ENCODE data around the gene CNNM4.

The CNNM4 gene

DNA sequence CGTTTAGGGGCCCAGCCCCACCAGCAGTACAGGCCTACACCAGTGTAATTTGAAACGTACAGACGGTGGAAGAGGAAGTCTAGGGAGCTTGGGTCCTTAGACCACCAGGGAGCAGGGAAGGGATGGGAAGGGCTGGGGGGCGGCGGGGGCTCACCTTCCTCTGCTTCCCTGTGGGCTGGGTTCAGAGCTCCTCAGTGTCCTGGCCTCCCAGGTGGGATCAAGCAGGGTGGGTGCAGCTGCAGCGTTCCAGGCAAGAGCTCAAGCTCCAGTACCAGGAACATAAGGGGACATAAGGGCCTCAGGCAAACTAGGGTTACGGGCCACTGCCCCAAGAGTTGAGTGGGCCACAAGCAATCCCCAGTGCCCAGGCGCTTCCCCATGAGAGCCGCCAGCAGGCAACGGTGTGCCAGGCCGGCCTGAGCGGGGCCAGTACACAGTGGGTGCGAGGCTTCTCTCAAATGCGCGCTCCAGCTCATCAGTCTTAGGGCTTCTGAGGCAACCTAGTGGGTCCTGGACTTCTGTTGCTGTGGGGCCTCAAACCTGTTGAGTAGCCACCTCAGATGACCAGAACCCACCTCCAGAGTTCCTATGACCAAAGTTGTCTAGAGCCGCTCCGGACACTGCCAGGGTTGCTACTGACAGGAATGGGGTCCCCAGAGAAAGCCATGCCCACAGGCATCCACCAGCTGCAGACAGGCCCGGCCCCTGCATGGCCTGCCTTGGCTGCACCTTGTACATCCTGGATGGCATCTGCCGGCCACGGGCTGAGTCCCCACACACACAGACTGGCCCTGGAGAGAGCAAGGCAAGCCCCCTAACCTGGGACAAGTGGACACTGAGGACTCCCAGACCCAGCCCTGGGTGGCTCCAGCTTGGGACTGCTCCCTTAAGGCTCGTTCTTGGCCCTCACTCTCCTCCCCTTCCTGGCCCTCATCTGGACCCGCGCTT is 77.9 kb downstream of the CNNM4 start:
- TF ChIP-seq, protein P1, sequence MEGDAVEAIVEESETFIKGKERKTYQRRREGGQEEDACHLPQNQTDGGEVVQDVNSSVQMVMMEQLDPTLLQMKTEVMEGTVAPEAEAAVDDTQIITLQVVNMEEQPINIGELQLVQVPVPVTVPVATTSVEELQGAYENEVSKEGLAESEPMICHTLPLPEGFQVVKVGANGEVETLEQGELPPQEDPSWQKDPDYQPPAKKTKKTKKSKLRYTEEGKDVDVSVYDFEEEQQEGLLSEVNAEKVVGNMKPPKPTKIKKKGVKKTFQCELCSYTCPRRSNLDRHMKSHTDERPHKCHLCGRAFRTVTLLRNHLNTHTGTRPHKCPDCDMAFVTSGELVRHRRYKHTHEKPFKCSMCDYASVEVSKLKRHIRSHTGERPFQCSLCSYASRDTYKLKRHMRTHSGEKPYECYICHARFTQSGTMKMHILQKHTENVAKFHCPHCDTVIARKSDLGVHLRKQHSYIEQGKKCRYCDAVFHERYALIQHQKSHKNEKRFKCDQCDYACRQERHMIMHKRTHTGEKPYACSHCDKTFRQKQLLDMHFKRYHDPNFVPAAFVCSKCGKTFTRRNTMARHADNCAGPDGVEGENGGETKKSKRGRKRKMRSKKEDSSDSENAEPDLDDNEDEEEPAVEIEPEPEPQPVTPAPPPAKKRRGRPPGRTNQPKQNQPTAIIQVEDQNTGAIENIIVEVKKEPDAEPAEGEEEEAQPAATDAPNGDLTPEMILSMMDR (IDR thresholded peaks at IDR 0.05; ENCODE audit: insufficient read depth, low read length, poor library complexity, severe bottlenecking) = no peak
- DNase-seq (ENCODE audit: extremely low read depth, insufficient read length) = no peak
- Histone ChIP-seq H3K4me3 (replicated peaks; ENCODE audit: low read depth, low read length) (no peak overlapping the region), H3K36me3 (ENCODE audit: control insufficient read depth, insufficient read depth, low read length) (peaks cover 5% of the 10 kb centered on the region), H3K27me3 (replicated peaks; ENCODE audit: control insufficient read depth, insufficient read depth, low read length) (no peaks in the 10 kb centered on the region)

GRCh38 chr2:96839293-96839874 is 78.7 kb downstream of the CNNM4 start:
- H3K36me3 ChIP-seq (ENCODE audit: control insufficient read depth, insufficient read depth, low read length) = peaks cover 5% of the 10 kb centered on the region
- no peaks in the 10 kb centered on the region for H3K27me3 ChIP-seq (replicated peaks; ENCODE audit: control insufficient read depth, insufficient read depth, low read length)
- H3K4me3 ChIP-seq (replicated peaks; ENCODE audit: low read depth, low read length) = no peak overlapping the region
- TF ChIP-seq, protein P1 (IDR thresholded peaks at IDR 0.05; ENCODE audit: insufficient read depth, low read length, poor library complexity, severe bottlenecking) = no peak
- peak; percentile 77 for DNase-seq (ENCODE audit: extremely low read depth, insufficient read length)

- H3K4me3 ChIP-seq (replicated peaks; ENCODE audit: low read depth, low read length) = no peak overlapping the region
- TF ChIP-seq, protein P1 (IDR thresholded peaks at IDR 0.05; ENCODE audit: insufficient read depth, low read length, poor library complexity, severe bottlenecking) = no peak
These were observed 79.5 kb downstream of the CNNM4 start for GRCh38 chr2:96839875-96840850.

DNA sequence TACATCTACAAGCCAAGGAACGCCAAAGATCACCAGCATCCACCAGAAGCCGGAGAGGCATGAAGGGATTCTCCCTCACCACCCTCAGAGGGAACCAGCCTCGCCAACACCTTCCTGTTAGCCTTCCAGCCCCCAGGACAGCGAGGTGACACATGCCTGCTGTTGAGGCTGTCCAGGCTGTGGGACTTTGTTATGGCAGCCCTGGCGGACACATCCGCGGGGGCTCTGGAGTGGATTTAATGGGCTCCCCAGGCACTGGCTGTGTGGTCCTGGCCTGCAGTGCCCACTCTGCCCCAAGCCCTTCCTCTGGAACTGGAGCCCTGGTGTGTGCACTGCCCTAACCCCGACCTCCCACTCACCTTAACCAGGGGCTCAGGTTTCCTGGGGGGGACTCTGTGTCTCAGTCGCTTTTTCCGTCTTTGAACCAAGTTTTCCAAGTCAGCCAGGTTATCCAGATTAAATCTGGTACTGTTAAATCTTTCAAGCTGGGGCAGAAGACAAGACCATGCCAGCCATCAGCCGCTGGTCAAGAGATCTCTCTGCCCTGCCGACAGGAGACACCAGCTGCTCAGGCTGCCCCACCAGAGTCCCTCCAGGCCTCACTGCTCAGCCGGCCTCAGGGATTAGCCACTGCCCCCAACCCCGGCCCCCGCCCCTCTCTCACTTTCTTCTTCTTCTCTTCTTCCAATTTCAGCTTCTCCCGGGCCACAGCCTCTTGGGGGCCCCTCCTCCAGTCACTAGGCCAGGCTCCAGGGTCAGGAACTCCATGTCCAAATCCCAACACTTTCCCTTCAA is 81.2 kb downstream of the CNNM4 start:
- H3K4me3 ChIP-seq (replicated peaks; ENCODE audit: low read depth, low read length) = no peak overlapping the region
- no peak for DNase-seq (ENCODE audit: extremely low read depth, insufficient read length)
- TF ChIP-seq, protein P1 (IDR thresholded peaks at IDR 0.05; ENCODE audit: insufficient read depth, low read length, poor library complexity, severe bottlenecking) = no peak
- no peaks in the 10 kb centered on the region for H3K27me3 ChIP-seq (replicated peaks; ENCODE audit: control insufficient read depth, insufficient read depth, low read length)
- H3K36me3 ChIP-seq (ENCODE audit: control insufficient read depth, insufficient read depth, low read length) = peaks cover 7% of the 10 kb centered on the region

More at GRCh38 chr2:96839875-96840850, 79.5 kb downstream of the CNNM4 start:
- no peak for DNase-seq (ENCODE audit: extremely low read depth, insufficient read length)
- no peaks in the 10 kb centered on the region for H3K27me3 ChIP-seq (replicated peaks; ENCODE audit: control insufficient read depth, insufficient read depth, low read length)
- H3K36me3 ChIP-seq (ENCODE audit: control insufficient read depth, insufficient read depth, low read length) = peaks cover 5% of the 10 kb centered on the region

DNA sequence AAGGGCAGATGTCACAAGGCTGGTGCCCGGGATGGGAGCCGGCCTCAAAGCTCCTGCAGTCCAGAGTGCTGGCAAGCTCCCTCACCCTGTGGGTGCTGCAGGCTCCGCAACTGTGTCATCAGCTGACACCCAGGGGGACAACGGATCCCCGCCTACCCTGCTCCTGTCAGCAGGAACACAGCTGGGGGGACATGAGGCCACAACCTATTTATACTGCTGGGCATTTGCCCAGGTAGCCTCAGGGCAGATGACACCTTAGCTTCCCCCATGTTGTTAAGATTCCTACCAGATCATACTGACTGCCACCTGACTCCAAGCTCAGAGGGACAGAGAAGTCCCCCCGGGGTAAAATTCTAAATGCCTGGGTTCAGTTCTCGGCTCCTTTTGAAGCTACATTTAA is 81.9 kb downstream of the CNNM4 start:
- Histone ChIP-seq H3K4me3 (replicated peaks; ENCODE audit: low read depth, low read length) (no peak overlapping the region), H3K27me3 (replicated peaks; ENCODE audit: control insufficient read depth, insufficient read depth, low read length) (no peaks in the 10 kb centered on the region), H3K36me3 (ENCODE audit: control insufficient read depth, insufficient read depth, low read length) (peaks cover 8% of the 10 kb centered on the region)
- DNase-seq (ENCODE audit: extremely low read depth, insufficient read length) = no peak
- TF ChIP-seq, protein P1 (IDR thresholded peaks at IDR 0.05; ENCODE audit: insufficient read depth, low read length, poor library complexity, severe bottlenecking) = no peak

Measured in GM06990 (cell line).